HepG2 (cell line): ENCODE data around the gene TUBB. TPM values are rescaled to one million over a fixed set of nuclear protein-coding genes. Genes with fewer than 3 reads are reported as not detected.
A peak's percentile ranks its signal among the peaks of the same experiment; 100 is the strongest.

Experiments used
- ATF7-NPFF ChIP-seq: sonication (generic); formaldehyde crosslinking; IDR thresholded peaks from 2 replicates; pipeline ENCODE4 v1.8.1; 2023; ENCODE audit warnings: mild to moderate bottlenecking, low read depth, missing genetic modification reagents, moderate library complexity
- BCL6 ChIP-seq: IDR thresholded peaks from 2 replicates; pipeline ENCODE4 v1.6.1; 2016; ENCODE audit warnings: missing genetic modification reagents, missing compliant biosample characterization
- DNMT1 ChIP-seq: sonication (generic); formaldehyde crosslinking; IDR thresholded peaks from 2 replicates; pipeline ENCODE4 v1.5.1; 2020; ENCODE audit warnings: mild to moderate bottlenecking, missing genetic modification reagents
- IKZF1 ChIP-seq: fragments of 450-650 bp; IDR thresholded peaks from 2 replicates; pipeline ENCODE4 v1.7.1; 2016
- NR2F6 ChIP-seq, 2 experiments: IDR thresholded peaks; 2 replicates each; pipeline ENCODE4 v1.6.1; 2016; ENCODE audit warnings: antibody characterized with exemption in 1 of 2, mild to moderate bottlenecking in 1 of 2
- RAD21 ChIP-seq: fragments of 450-650 bp; formaldehyde crosslinking; IDR thresholded peaks from 2 replicates; pipeline ENCODE4 v1.5.0; 2020; ENCODE audit warnings: mild to moderate bottlenecking
- RBM22 ChIP-seq: fragments of 200-400 bp; formaldehyde crosslinking; optimal IDR thresholded peaks from 2 replicates; pipeline ENCODE3; 2017; ENCODE audit warnings: mild to moderate bottlenecking, low read length, moderate library complexity
- SP140L ChIP-seq: sonication (generic); formaldehyde crosslinking; IDR thresholded peaks from 2 replicates; pipeline ENCODE4 v1.4.0; 2020; ENCODE audit warnings: missing genetic modification reagents, borderline replicate concordance
- ZNF501 ChIP-seq: sonication (generic); formaldehyde crosslinking; IDR thresholded peaks from 2 replicates; pipeline ENCODE4 v1.5.1; 2020; ENCODE audit warnings: mild to moderate bottlenecking, moderate library complexity, missing genetic modification reagents
- ZNF570 ChIP-seq: sonication (generic); formaldehyde crosslinking; IDR thresholded peaks from 2 replicates; pipeline ENCODE4 v1.4.0; 2020; ENCODE audit warnings: mild to moderate bottlenecking, missing genetic modification reagents, borderline replicate concordance
- ZNF879 ChIP-seq: sonication (generic); formaldehyde crosslinking; IDR thresholded peaks from 2 replicates; pipeline ENCODE4 v1.8.1; 2023; ENCODE audit warnings: missing genetic modification reagents
- ZSCAN29 ChIP-seq: sonication (generic); formaldehyde crosslinking; conservative IDR thresholded peaks from 2 replicates; pipeline ENCODE4 v1.4.0; 2020; ENCODE audit warnings: mild to moderate bottlenecking, missing genetic modification reagents
- polyA plus RNA-seq, 8 experiments: library from polyadenylated mRNA; depleted of rRNA in 3 of 8; stranded (reverse) in 7 of 8; unstranded in 1 of 8; fragments of >200 nt; fragmentation: Illumina TruSeq in 4 of 8; extraction: Trizol in 4 of 8; gene quantifications; 2 replicates each; pipeline versions ENCODE4 v1.2.1 to v1.2.3, GENCODE V29; 2011 to 2016; ENCODE audit warnings: low read depth in 4 of 8, missing spikeins in 1 of 8, mixed read lengths in 1 of 8; ENCODE audit not compliant: insufficient read depth in 1 of 8
- total RNA-seq, 5 experiments: library from RNA; depleted of rRNA; stranded (reverse); fragments of >200 nt; fragmentation: Illumina TruSeq; extraction: Trizol; gene quantifications; 2 replicates each; pipeline ENCODE4 v1.2.3, GENCODE V29; 2016; ENCODE audit warnings: low read depth in 1 of 5
- TF ChIP-seq, protein P1 (sequence below): conservative IDR thresholded peaks from 2 replicates; pipeline ENCODE4 v1.6.1; 2018; ENCODE audit warnings: missing genetic modification reagents
- TF ChIP-seq, protein P2 (sequence below): sonication (generic); formaldehyde crosslinking; IDR thresholded peaks from 2 replicates; pipeline ENCODE4 v1.4.0; 2020; ENCODE audit warnings: mild to moderate bottlenecking, missing genetic modification reagents
- TF ChIP-seq, protein P3 (sequence below): sonication (generic); formaldehyde crosslinking; IDR thresholded peaks from 2 replicates; pipeline ENCODE4 v1.8.0; 2022; ENCODE audit warnings: mild to moderate bottlenecking, missing genetic modification reagents; ENCODE audit not compliant: insufficient replicate concordance
- TF ChIP-seq, protein P4 (sequence below): sonication (generic); formaldehyde crosslinking; IDR thresholded peaks from 2 replicates; pipeline ENCODE4 v1.4.0; 2020; ENCODE audit warnings: mild to moderate bottlenecking, low read depth, missing genetic modification reagents
- TF ChIP-seq, protein P5 (sequence below): sonication (generic); formaldehyde crosslinking; IDR thresholded peaks from 2 replicates; pipeline ENCODE4 v1.4.0; 2020; ENCODE audit warnings: mild to moderate bottlenecking, missing genetic modification reagents
- TF ChIP-seq, protein P6 (sequence below): sonication (generic); formaldehyde crosslinking; IDR thresholded peaks from 2 replicates; pipeline ENCODE4 v1.5.0; 2020; ENCODE audit warnings: mild to moderate bottlenecking, missing genetic modification reagents

TUBB gene
- total and polyA plus RNA-seq, 2 of the 13 experiments (the other 11 are each of a cell fraction or from before 2014, with no cell fraction given), result 911 to 1,163 TPM

DNA sequence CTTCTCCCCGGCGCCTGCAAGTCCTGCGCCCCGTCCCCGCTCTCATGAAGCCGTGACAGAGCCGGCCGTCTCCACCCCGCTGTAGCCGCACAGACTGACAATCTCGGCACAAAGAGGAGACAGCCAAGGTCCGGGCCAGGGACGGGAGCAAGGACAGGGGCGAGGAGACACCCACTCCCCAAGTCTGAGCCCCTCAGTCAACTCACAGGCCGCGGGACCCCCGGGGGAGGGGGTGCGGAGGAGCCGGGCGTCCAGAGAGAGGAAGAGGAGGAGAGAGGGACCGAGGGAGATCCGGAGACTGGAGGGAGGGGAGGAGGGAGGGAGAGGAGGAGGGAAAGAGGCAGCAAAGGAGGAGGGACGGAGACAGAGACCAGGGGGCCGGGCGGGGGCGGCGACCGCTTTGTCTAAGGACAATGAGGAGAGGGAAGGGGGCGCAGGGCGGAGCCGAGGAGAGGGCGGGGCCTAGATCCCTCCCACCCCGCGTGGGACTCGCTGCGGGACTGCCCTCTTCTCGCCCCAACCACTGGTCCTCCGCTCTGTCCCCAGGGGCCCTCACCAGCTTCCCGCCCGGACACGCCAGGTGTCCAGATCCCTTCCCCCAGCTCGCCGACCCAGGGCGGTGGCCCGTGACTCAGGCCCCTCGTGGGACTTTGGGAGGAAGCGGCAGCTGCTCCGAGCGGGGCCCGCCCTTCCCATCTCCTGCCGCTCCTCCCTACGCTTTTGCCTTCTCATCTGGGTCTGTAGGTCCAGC is 33.1 kb upstream of the TUBB start (continued):
- TF ChIP-seq, protein P1, sequence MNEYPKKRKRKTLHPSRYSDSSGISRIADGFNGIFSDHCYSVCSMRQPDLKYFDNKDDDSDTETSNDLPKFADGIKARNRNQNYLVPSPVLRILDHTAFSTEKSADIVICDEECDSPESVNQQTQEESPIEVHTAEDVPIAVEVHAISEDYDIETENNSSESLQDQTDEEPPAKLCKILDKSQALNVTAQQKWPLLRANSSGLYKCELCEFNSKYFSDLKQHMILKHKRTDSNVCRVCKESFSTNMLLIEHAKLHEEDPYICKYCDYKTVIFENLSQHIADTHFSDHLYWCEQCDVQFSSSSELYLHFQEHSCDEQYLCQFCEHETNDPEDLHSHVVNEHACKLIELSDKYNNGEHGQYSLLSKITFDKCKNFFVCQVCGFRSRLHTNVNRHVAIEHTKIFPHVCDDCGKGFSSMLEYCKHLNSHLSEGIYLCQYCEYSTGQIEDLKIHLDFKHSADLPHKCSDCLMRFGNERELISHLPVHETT (CRISPR knock-in tag), result 0 out of 2 replicates have a peak, but pooled peaks have one; percentile 26
- TF ChIP-seq SP140L (CRISPR knock-in tag) (no peak), ZNF570 (CRISPR knock-in tag) (peak; percentile 2; the same call in 1 of the 2 replicates), ZSCAN29 (no peak; the same call in none of the 2 replicates), ATF7-NPFF (peak; percentile 36; the same call in 1 of the 2 replicates), IKZF1 (no peak), NR2F6 (IDR thresholded peaks at IDR 0.05) (no peak), NR2F6 (CRISPR knock-in tag; IDR thresholded peaks at IDR 0.05) (no peak), RBM22 (no peak), BCL6 (CRISPR knock-in tag) (no peak), DNMT1 (no peak), ZNF879 (CRISPR knock-in tag) (no peak), RAD21 (CRISPR knock-in tag) (no peak), ZNF501 (CRISPR knock-in tag) (no peak; the same call in 1 of the 2 replicates)
- TF ChIP-seq, protein P2, sequence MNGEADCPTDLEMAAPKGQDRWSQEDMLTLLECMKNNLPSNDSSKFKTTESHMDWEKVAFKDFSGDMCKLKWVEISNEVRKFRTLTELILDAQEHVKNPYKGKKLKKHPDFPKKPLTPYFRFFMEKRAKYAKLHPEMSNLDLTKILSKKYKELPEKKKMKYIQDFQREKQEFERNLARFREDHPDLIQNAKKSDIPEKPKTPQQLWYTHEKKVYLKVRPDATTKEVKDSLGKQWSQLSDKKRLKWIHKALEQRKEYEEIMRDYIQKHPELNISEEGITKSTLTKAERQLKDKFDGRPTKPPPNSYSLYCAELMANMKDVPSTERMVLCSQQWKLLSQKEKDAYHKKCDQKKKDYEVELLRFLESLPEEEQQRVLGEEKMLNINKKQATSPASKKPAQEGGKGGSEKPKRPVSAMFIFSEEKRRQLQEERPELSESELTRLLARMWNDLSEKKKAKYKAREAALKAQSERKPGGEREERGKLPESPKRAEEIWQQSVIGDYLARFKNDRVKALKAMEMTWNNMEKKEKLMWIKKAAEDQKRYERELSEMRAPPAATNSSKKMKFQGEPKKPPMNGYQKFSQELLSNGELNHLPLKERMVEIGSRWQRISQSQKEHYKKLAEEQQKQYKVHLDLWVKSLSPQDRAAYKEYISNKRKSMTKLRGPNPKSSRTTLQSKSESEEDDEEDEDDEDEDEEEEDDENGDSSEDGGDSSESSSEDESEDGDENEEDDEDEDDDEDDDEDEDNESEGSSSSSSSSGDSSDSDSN (CRISPR knock-in tag), result peak; percentile 58
- TF ChIP-seq, protein P3, sequence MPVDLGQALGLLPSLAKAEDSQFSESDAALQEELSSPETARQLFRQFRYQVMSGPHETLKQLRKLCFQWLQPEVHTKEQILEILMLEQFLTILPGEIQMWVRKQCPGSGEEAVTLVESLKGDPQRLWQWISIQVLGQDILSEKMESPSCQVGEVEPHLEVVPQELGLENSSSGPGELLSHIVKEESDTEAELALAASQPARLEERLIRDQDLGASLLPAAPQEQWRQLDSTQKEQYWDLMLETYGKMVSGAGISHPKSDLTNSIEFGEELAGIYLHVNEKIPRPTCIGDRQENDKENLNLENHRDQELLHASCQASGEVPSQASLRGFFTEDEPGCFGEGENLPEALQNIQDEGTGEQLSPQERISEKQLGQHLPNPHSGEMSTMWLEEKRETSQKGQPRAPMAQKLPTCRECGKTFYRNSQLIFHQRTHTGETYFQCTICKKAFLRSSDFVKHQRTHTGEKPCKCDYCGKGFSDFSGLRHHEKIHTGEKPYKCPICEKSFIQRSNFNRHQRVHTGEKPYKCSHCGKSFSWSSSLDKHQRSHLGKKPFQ, result no peak
- TF ChIP-seq, protein P4, sequence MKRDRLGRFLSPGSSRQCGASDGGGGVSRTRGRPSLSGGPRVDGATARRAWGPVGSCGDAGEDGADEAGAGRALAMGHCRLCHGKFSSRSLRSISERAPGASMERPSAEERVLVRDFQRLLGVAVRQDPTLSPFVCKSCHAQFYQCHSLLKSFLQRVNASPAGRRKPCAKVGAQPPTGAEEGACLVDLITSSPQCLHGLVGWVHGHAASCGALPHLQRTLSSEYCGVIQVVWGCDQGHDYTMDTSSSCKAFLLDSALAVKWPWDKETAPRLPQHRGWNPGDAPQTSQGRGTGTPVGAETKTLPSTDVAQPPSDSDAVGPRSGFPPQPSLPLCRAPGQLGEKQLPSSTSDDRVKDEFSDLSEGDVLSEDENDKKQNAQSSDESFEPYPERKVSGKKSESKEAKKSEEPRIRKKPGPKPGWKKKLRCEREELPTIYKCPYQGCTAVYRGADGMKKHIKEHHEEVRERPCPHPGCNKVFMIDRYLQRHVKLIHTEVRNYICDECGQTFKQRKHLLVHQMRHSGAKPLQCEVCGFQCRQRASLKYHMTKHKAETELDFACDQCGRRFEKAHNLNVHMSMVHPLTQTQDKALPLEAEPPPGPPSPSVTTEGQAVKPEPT (CRISPR knock-in tag), result no peak
- TF ChIP-seq, protein P5, sequence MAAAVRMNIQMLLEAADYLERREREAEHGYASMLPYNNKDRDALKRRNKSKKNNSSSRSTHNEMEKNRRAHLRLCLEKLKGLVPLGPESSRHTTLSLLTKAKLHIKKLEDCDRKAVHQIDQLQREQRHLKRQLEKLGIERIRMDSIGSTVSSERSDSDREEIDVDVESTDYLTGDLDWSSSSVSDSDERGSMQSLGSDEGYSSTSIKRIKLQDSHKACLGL (CRISPR knock-in tag), result no peak; the same call in none of the 2 replicates
- TF ChIP-seq, protein P6, sequence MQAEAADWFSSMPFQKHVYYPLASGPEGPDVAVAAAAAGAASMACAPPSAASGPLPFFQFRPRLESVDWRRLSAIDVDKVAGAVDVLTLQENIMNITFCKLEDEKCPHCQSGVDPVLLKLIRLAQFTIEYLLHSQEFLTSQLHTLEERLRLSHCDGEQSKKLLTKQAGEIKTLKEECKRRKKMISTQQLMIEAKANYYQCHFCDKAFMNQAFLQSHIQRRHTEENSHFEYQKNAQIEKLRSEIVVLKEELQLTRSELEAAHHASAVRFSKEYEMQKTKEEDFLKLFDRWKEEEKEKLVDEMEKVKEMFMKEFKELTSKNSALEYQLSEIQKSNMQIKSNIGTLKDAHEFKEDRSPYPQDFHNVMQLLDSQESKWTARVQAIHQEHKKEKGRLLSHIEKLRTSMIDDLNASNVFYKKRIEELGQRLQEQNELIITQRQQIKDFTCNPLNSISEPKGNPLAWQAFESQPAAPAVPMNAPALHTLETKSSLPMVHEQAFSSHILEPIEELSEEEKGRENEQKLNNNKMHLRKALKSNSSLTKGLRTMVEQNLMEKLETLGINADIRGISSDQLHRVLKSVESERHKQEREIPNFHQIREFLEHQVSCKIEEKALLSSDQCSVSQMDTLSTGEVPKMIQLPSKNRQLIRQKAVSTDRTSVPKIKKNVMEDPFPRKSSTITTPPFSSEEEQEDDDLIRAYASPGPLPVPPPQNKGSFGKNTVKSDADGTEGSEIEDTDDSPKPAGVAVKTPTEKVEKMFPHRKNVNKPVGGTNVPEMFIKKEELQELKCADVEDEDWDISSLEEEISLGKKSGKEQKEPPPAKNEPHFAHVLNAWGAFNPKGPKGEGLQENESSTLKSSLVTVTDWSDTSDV (CRISPR knock-in tag), result no peak; the same call in 1 of the 2 replicates
